ENCODE measurements around the gene NEU3. TPM values are rescaled to one million over a fixed set of nuclear protein-coding genes. Genes with fewer than 3 reads are reported as not detected.
A peak's percentile ranks its signal among the peaks of the same experiment; 100 is the strongest.
"Not testable (repeated sequence)": the region's sequence is repeated elsewhere in the genome, so short reads cannot be mapped to it uniquely, and the experiment has no call there.

The NEU3 gene
- total RNA-seq, 1 experiment from 2014 or later, result 29.0 TPM

DNA sequence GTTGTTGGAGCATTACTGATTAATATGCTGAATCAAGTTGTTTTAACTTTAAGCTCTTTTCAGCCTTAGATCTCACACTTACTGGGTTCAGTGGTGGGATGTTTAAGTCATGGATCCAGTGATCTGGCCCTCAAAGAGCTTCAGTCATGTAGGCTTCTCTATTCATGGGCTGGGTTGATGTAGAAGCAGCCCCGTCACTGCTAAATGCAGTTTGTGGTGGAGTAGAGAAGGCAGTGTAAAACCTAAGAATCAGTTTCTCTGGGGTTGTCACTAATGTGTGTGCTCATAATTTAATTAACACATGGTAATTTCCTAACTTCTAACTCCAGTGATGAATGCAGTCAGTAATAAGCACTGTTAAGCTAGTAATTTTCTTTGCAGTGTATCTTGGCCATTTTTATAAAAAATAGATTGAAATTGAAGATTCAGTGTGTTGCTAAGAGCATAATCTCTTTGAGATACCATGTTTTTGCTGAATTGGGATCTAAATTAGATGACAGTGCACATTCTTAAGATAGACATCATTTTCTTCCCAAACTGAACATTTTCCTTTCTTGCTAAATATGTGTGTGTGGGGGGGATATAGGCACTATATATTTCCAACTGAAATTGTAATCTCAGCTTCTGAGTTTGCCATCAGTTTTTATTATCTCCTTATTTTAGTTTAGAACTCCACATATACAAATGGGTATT lies 30.6 kb upstream of the NEU3 start:
- H3K9me3 ChIP-seq (ENCODE audit: control insufficient read depth, insufficient read depth, low read depth, low read length), result no peaks in the 10 kb centered on the region
- DNase-seq (ENCODE audit: low read depth, low spot score), result no peak
- no peak for TF ChIP-seq SIN3A (IDR thresholded peaks at IDR 0.05; ENCODE audit: borderline replicate concordance, insufficient read depth, low read depth, low read length)
- no peak for TF ChIP-seq TCF7L2 (IDR thresholded peaks at IDR 0.05; ENCODE audit: low read depth, low read length)
- TF ChIP-seq, protein P1, sequence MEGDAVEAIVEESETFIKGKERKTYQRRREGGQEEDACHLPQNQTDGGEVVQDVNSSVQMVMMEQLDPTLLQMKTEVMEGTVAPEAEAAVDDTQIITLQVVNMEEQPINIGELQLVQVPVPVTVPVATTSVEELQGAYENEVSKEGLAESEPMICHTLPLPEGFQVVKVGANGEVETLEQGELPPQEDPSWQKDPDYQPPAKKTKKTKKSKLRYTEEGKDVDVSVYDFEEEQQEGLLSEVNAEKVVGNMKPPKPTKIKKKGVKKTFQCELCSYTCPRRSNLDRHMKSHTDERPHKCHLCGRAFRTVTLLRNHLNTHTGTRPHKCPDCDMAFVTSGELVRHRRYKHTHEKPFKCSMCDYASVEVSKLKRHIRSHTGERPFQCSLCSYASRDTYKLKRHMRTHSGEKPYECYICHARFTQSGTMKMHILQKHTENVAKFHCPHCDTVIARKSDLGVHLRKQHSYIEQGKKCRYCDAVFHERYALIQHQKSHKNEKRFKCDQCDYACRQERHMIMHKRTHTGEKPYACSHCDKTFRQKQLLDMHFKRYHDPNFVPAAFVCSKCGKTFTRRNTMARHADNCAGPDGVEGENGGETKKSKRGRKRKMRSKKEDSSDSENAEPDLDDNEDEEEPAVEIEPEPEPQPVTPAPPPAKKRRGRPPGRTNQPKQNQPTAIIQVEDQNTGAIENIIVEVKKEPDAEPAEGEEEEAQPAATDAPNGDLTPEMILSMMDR (IDR thresholded peaks at IDR 0.05), result no peak
- TF ChIP-seq, protein P2, sequence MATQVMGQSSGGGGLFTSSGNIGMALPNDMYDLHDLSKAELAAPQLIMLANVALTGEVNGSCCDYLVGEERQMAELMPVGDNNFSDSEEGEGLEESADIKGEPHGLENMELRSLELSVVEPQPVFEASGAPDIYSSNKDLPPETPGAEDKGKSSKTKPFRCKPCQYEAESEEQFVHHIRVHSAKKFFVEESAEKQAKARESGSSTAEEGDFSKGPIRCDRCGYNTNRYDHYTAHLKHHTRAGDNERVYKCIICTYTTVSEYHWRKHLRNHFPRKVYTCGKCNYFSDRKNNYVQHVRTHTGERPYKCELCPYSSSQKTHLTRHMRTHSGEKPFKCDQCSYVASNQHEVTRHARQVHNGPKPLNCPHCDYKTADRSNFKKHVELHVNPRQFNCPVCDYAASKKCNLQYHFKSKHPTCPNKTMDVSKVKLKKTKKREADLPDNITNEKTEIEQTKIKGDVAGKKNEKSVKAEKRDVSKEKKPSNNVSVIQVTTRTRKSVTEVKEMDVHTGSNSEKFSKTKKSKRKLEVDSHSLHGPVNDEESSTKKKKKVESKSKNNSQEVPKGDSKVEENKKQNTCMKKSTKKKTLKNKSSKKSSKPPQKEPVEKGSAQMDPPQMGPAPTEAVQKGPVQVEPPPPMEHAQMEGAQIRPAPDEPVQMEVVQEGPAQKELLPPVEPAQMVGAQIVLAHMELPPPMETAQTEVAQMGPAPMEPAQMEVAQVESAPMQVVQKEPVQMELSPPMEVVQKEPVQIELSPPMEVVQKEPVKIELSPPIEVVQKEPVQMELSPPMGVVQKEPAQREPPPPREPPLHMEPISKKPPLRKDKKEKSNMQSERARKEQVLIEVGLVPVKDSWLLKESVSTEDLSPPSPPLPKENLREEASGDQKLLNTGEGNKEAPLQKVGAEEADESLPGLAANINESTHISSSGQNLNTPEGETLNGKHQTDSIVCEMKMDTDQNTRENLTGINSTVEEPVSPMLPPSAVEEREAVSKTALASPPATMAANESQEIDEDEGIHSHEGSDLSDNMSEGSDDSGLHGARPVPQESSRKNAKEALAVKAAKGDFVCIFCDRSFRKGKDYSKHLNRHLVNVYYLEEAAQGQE (IDR thresholded peaks at IDR 0.05; ENCODE audit: insufficient read depth in 1 of 2, low read depth in 2 of 2, low read length in 1 of 2), result no peak
- H3K36me3 ChIP-seq (ENCODE audit: control insufficient read depth, insufficient read depth, low read length), result peaks cover 9% of the 10 kb centered on the region; the same call in 1 of the 2 replicates
- no peak for ATAC-seq
- BruUV-seq (replicated peaks), result no TSS peak
- no peak overlapping the region for H3K27ac ChIP-seq (ENCODE audit: low read length)
- POLR2A ChIA-PET, result no interaction called here
- intact Hi-C loops (cut with micrococcal nuclease; ENCODE audit: unreplicated experiment) (no loop called here), in situ Hi-C loops (cut with HindIII; ENCODE audit: low pct_unique_long_range_greater_than_20kb, low sequenced_read_pairs) (no loop called here)
- H3K4me3 ChIP-seq (ENCODE audit: low read depth in 2 of 2, low read length in 2 of 2), result no peak overlapping the region
- CTCF ChIA-PET, result no interaction called here
- no peaks in the 10 kb centered on the region for H3K27me3 ChIP-seq (ENCODE audit: control insufficient read depth, insufficient read depth, low read length)
- 0 out of 2 replicates have a peak, but pooled peaks cover 2% of the 10 kb centered on the region for H3K4me1 ChIP-seq (ENCODE audit: control insufficient read depth, insufficient read depth, low read length)

DNA sequence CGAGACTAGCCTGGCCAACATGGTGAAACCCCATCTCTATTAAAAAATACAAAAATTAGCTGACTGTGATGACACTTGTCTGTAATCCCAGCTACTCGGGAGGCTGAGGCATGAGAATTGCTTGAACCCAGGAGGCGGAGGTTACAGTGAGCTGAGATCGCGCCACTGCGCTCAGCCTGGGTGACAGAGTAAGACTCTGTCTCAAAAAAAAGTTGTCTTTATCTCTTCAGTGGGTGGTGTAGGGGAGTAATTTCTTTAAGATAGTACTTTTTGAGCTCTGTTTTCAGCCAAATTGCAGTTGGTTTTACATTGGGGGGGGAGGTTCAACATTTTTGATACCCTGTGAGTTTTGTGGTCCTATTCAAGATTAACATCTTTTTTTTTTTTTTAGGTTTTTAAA lies 28.6 kb upstream of the NEU3 start:
- H3K4me3 ChIP-seq (ENCODE audit: low read depth in 2 of 2, low read length in 2 of 2); ATAC-seq; in situ Hi-C loops (cut with HindIII; ENCODE audit: low pct_unique_long_range_greater_than_20kb, low sequenced_read_pairs); BruUV-seq (replicated peaks); intact Hi-C loops (cut with micrococcal nuclease; ENCODE audit: unreplicated experiment); H3K9me3 ChIP-seq (ENCODE audit: control insufficient read depth, insufficient read depth, low read depth, low read length); H3K36me3 ChIP-seq (ENCODE audit: control insufficient read depth, insufficient read depth, low read length); H3K27ac ChIP-seq (ENCODE audit: low read length); DNase-seq (ENCODE audit: low read depth, low spot score); H3K27me3 ChIP-seq (ENCODE audit: control insufficient read depth, insufficient read depth, low read length); H3K4me1 ChIP-seq (ENCODE audit: control insufficient read depth, insufficient read depth, low read length): not testable (repeated sequence)
- ChIA-PET POLR2A (interaction anchor here (0.7 kb wide), 2 partner anchors 34 to 1704 kb away, joined by 4 to 10 read pairs; no protein-coding TSS in a partner anchor), CTCF (interaction anchor here (0.6 kb wide), 1 partner anchor 63 kb away, joined by 3 read pairs; no protein-coding TSS in a partner anchor)

DNA sequence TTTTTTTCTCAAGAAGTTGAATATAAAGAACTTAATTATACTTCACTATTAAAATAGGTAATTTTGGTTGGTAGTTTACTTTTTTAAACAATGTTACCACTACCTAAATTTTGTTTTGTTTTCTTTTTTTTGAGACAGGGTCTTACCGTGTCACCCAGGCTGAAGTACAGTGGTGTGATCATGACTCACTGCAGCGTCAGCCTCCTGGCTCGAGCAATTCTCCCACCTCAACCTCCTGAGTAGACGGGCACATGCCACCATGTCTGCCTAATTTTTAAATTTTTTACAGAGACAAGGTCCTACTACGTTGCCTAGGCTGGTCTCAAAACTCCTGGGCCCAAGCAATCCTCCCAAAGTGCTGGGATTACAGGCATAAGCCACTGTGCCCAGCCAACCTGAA lies 22.1 kb upstream of the NEU3 start:
- intact Hi-C loops (cut with micrococcal nuclease; ENCODE audit: unreplicated experiment) (no loop called here), in situ Hi-C loops (cut with HindIII; ENCODE audit: low pct_unique_long_range_greater_than_20kb, low sequenced_read_pairs) (no loop called here)
- DNase-seq (ENCODE audit: low read depth, low spot score), result peak; percentile 57
- POLR2A ChIA-PET, result no interaction called here
- Histone ChIP-seq H3K4me3 (ENCODE audit: low read depth in 2 of 2, low read length in 2 of 2) (no peak overlapping the region), H3K4me1 (ENCODE audit: control insufficient read depth, insufficient read depth, low read length) (no peaks in the 10 kb centered on the region), H3K27me3 (ENCODE audit: control insufficient read depth, insufficient read depth, low read length) (no peaks in the 10 kb centered on the region), H3K9me3 (ENCODE audit: control insufficient read depth, insufficient read depth, low read depth, low read length) (no peaks in the 10 kb centered on the region), H3K36me3 (ENCODE audit: control insufficient read depth, insufficient read depth, low read length) (peaks cover 30% of the 10 kb centered on the region), H3K27ac (ENCODE audit: low read length) (no peak overlapping the region)
- peak; percentile 81 for ATAC-seq
- CTCF ChIA-PET, result no interaction called here
- TF ChIP-seq, protein P1 (IDR thresholded peaks at IDR 0.05), result no peak
- TF ChIP-seq POLR2AphosphoS5 (IDR thresholded peaks at IDR 0.05; ENCODE audit: low read depth, low read length), result no peak
- no peak for TF ChIP-seq SIN3A (IDR thresholded peaks at IDR 0.05; ENCODE audit: borderline replicate concordance, insufficient read depth, low read depth, low read length)
- no peak for TF ChIP-seq TCF7L2 (IDR thresholded peaks at IDR 0.05; ENCODE audit: low read depth, low read length)
- TF ChIP-seq, protein P2 (IDR thresholded peaks at IDR 0.05; ENCODE audit: insufficient read depth in 1 of 2, low read depth in 2 of 2, low read length in 1 of 2), result no peak
- no TSS peak for BruUV-seq (replicated peaks)

All from Panc1 (cell line).